Adrenal gland (tissue), 5 donors: ENCODE results near the gene PPP1R15A.

Experiments used
- CTCF ChIP-seq, 6 experiments: fragments of 450-650 bp in 4 of 6; fragments of 200-600 bp in 2 of 6; sonication (generic) in 1 of 6; IDR thresholded peaks; 1 replicate in 5 of 6; 2 replicates in 1 of 6; pipeline versions ENCODE4 v1.5.1 to v1.8.0; 2016 to 2021; ENCODE audit warnings: antibody characterized with exemption in 6 of 6, mild to moderate bottlenecking in 2 of 6, moderate library complexity in 1 of 6
- POLR2A ChIP-seq, 2 donors: fragments of 450-650 bp; IDR thresholded peaks; one replicate each; pipeline ENCODE4 v1.6.1; 2017; ENCODE audit warnings: antibody characterized with exemption in 2 of 2, mild to moderate bottlenecking in 2 of 2, moderate library complexity in 1 of 2
- donor health status: DM: no; HTN: no; CAD: no.

- TF ChIP-seq CTCF (IDR thresholded peaks at IDR 0.05) (no peak), POLR2A (IDR thresholded peaks at IDR 0.05) (peak in 1 of 2 donors; percentile 3)
These were observed 1.5 kb downstream of the PPP1R15A start for GRCh38 chr19:48873476-48874302.
